Caki2 (cell line): ENCODE data around the gene SLC17A8. TPM values are rescaled to one million over a fixed set of nuclear protein-coding genes. Genes with fewer than 3 reads are reported as not detected.

Source experiments
- DNase-seq: peaks from one replicate; pipeline ENCODE4 v3.0.0-alpha.2; 2015; ENCODE audit warnings: low read depth
- in situ Hi-C: cut with HindIII; loops from 2 replicates; pipeline ENCODE4 v1.10.0; 2016; ENCODE audit warnings: low sequenced_read_pairs, low pct_unique_long_range_greater_than_20kb, mixed read lengths
- total RNA-seq: library from RNA; depleted of rRNA; stranded (reverse); fragments of >200 nt; shearing (Covaris generic); gene quantifications from 2 replicates; pipeline ENCODE4 v1.2.3, GENCODE V29; 2014; ENCODE audit warnings: low replicate concordance; rRNA removed

SLC17A8 gene
- total RNA-seq, 1 experiment from 2014 or later, result not detected

- in situ Hi-C loops, result no loop called here
- DNase-seq, result no peak
These were observed 97.1 kb downstream of the SLC17A8 start for GRCh38 chr12:100453951-100454350.

- no peak for DNase-seq
- in situ Hi-C loops, result no loop called here
These were observed 99.0 kb downstream of the SLC17A8 start for GRCh38 chr12:100455896-100456295.

GRCh38 chr12:100458191-100458590 lies 101.3 kb downstream of the SLC17A8 start:
- in situ Hi-C loops, result no loop called here
- DNase-seq, result no peak

- DNase-seq, result no peak
These were observed 103.8 kb downstream of the SLC17A8 start for GRCh38 chr12:100460702-100461101.

GRCh38 chr12:100461330-100461973 lies 104.6 kb downstream of the SLC17A8 start:
- DNase-seq, result no peak
- in situ Hi-C loops, result no loop called here

More at GRCh38 chr12:100460702-100461101, 103.8 kb downstream of the SLC17A8 start:
- in situ Hi-C loops, result no loop called here

GRCh38 chr12:100463661-100464060 lies 106.8 kb downstream of the SLC17A8 start:
- in situ Hi-C loops, result no loop called here
- no peak for DNase-seq

GRCh38 chr12:100464529-100464928 lies 107.7 kb downstream of the SLC17A8 start:
- DNase-seq, result no peak
- in situ Hi-C loops, result no loop called here

- no peak for DNase-seq
- in situ Hi-C loops, result no loop called here
These were observed 111.3 kb downstream of the SLC17A8 start for GRCh38 chr12:100468126-100468525.

Other genes starting within 250 kb of the SLC17A8 start
- 4.6 and 5.7 TPM in 2 replicates for gene BLTP3B, start 214.2 kb upstream of the SLC17A8 start, total RNA-seq
- gene ACTR6, start 156.3 kb upstream of the SLC17A8 start, total RNA-seq, result 19.0 and 26.8 TPM in 2 replicates
- gene DEPDC4, start 90.0 kb upstream of the SLC17A8 start, total RNA-seq, result 2.0 TPM in 1 of 2 replicates, not detected in the other
- 1.8 and 3.0 TPM in 2 replicates for gene SCYL2, start 89.9 kb upstream of the SLC17A8 start, total RNA-seq
- 10.7 and 12.4 TPM in 2 replicates for gene NR1H4, start 116.8 kb downstream of the SLC17A8 start, total RNA-seq
- 16.3 and 25.8 TPM in 2 replicates for gene GAS2L3, start 216.6 kb downstream of the SLC17A8 start, total RNA-seq